HFFc6 (cell line): Measurements from ENCODE around the gene FKBP1B. TPM values are rescaled to one million over a fixed set of nuclear protein-coding genes. Genes with fewer than 3 reads are reported as not detected.
"Not testable (repeated sequence)": the region's sequence is repeated elsewhere in the genome, so short reads cannot be mapped to it uniquely, and the experiment has no call there.

Experiments used
- DNase-seq: peaks from one replicate; pipeline ENCODE4 v3.0.0-alpha.2; 2018
- H3K27ac Mint-ChIP-seq: 2 replicates; pipeline ENCODE4 v1.8.0; 2020; ENCODE audit warnings: mild to moderate bottlenecking, mixed read lengths
- H3K27me3 Mint-ChIP-seq: 2 replicates; pipeline ENCODE4 v1.8.0; 2021; ENCODE audit warnings: mild to moderate bottlenecking, moderate library complexity, mixed read lengths; ENCODE audit not compliant: insufficient read depth
- H3K36me3 Mint-ChIP-seq: 2 replicates; pipeline ENCODE4 v1.8.0; 2021; ENCODE audit warnings: low read depth, mixed read lengths
- H3K4me1 Mint-ChIP-seq: 2 replicates; pipeline ENCODE4 v1.8.0; 2020; ENCODE audit warnings: low read depth, mixed read lengths
- H3K4me3 Mint-ChIP-seq: 2 replicates; pipeline ENCODE4 v1.8.0; 2020; ENCODE audit warnings: mild to moderate bottlenecking, moderate library complexity, mixed read lengths
- H3K9me3 Mint-ChIP-seq: 2 replicates; pipeline ENCODE4 v1.8.0; 2020; ENCODE audit warnings: mild to moderate bottlenecking, mixed read lengths
- CTCF ChIP-seq: fragments of 200-600 bp; sonication (generic); IDR thresholded peaks from 2 replicates; pipeline ENCODE4 v1.5.0; 2021; ENCODE audit warnings: antibody characterized with exemption, mild to moderate bottlenecking
- total RNA-seq, 6 experiments: library from RNA; stranded (reverse); fragmentation: NEBNext Ultra II Directional; extraction: Animal tissue kit (Norgen Biotek cat#: 25700); gene quantifications; 2 replicates in 1 of 6; 3 replicates in 5 of 6; pipeline ENCODE4 v1.2.3, GENCODE V29; 2021

Gene FKBP1B
- total RNA-seq, 6 experiments from 2014 or later, result 4.0 to 6.9 (median 5.2) TPM

- no peak for TF ChIP-seq CTCF
- no peak overlapping the region for H3K4me3 Mint-ChIP-seq
These were observed 54.6 kb downstream of the FKBP1B start for GRCh38 chr2:24104110-24104650.

GRCh38 chr2:24104906-24105305 lies 55.4 kb downstream of the FKBP1B start:
- Mint-ChIP-seq H3K27me3 (no peaks in the 10 kb centered on the region), H3K4me3 (no peak overlapping the region), H3K36me3 (peaks cover 18% of the 10 kb centered on the region), H3K9me3 (peaks cover 4% of the 10 kb centered on the region; the same call in 1 of the 2 replicates), H3K4me1 (peaks cover 27% of the 10 kb centered on the region), H3K27ac (no peak overlapping the region)
- DNase-seq, result no peak
- no peak for TF ChIP-seq CTCF

More at GRCh38 chr2:24104110-24104650, 54.6 kb downstream of the FKBP1B start:
- peaks cover 25% of the 10 kb centered on the region for H3K4me1 Mint-ChIP-seq
- H3K36me3 Mint-ChIP-seq, result peaks cover 23% of the 10 kb centered on the region
- no peaks in the 10 kb centered on the region for H3K27me3 Mint-ChIP-seq
- no peak for DNase-seq
- no peak overlapping the region for H3K27ac Mint-ChIP-seq
- H3K9me3 Mint-ChIP-seq, result peaks cover 4% of the 10 kb centered on the region; the same call in 1 of the 2 replicates

GRCh38 chr2:24105816-24106215 lies 56.3 kb downstream of the FKBP1B start:
- no peak for DNase-seq
- peaks cover 33% of the 10 kb centered on the region for H3K4me1 Mint-ChIP-seq
- H3K36me3 Mint-ChIP-seq, result peaks cover 18% of the 10 kb centered on the region
- no peak overlapping the region for H3K4me3 Mint-ChIP-seq
- H3K27ac Mint-ChIP-seq, result no peak overlapping the region
- H3K9me3 Mint-ChIP-seq, result peaks cover 4% of the 10 kb centered on the region; the same call in 1 of the 2 replicates
- no peaks in the 10 kb centered on the region for H3K27me3 Mint-ChIP-seq
- no peak for TF ChIP-seq CTCF

GRCh38 chr2:24106786-24107185 lies 57.2 kb downstream of the FKBP1B start:
- Mint-ChIP-seq H3K27ac (no peak overlapping the region), H3K4me3 (no peak overlapping the region), H3K36me3 (peaks cover 18% of the 10 kb centered on the region)

GRCh38 chr2:24107336-24107735 lies 57.8 kb downstream of the FKBP1B start:
- no peak for DNase-seq
- TF ChIP-seq CTCF, result no peak
- Mint-ChIP-seq H3K27ac (no peak overlapping the region), H3K4me3 (no peak overlapping the region), H3K36me3 (peaks cover 18% of the 10 kb centered on the region), H3K9me3 (peaks cover 4% of the 10 kb centered on the region; the same call in 1 of the 2 replicates), H3K4me1 (peaks cover 45% of the 10 kb centered on the region), H3K27me3 (peaks cover 2% of the 10 kb centered on the region; the same call in 1 of the 2 replicates)

More at GRCh38 chr2:24106786-24107185, 57.2 kb downstream of the FKBP1B start:
- Mint-ChIP-seq H3K9me3 (peaks cover 4% of the 10 kb centered on the region; the same call in 1 of the 2 replicates), H3K4me1 (peaks cover 42% of the 10 kb centered on the region), H3K27me3 (peaks cover 2% of the 10 kb centered on the region; the same call in 1 of the 2 replicates)
- no peak for DNase-seq
- no peak for TF ChIP-seq CTCF

GRCh38 chr2:24109431-24109830 lies 59.9 kb downstream of the FKBP1B start:
- peaks cover 27% of the 10 kb centered on the region for H3K36me3 Mint-ChIP-seq
- not testable (repeated sequence) for H3K27ac Mint-ChIP-seq, DNase-seq, H3K27me3 Mint-ChIP-seq, H3K4me3 Mint-ChIP-seq
- H3K9me3 Mint-ChIP-seq, result peaks cover 12% of the 10 kb centered on the region; the same call in 1 of the 2 replicates
- H3K4me1 Mint-ChIP-seq, result peaks cover 50% of the 10 kb centered on the region
